Liver (tissue), 2 donors: ENCODE results near the gene CRACR2A.

Experiments
- RAD21 ChIP-seq, 2 donors: IDR thresholded peaks; 2 replicates each; pipeline ENCODE4 v1.6.1; 2016; ENCODE audit warnings: antibody characterized with exemption in 2 of 2, mild to moderate bottlenecking in 2 of 2
- TAF1 ChIP-seq: conservative IDR thresholded peaks from 2 replicates; pipeline ENCODE4 v1.6.1; 2016; ENCODE audit warnings: antibody characterized with exemption, mild to moderate bottlenecking
- donor health status: healthy.

- no peak for TF ChIP-seq TAF1
- no peak for TF ChIP-seq RAD21 (IDR thresholded peaks at IDR 0.05)
These were observed 75.3 kb downstream of the CRACR2A start for GRCh38 chr12:3677609-3678008.
